ENCODE data around the gene FCER1A.
A peak's percentile ranks its signal among the peaks of the same experiment; 100 is the strongest.

The FCER1A gene

GRCh38 chr1:159352436-159352835 is 50.3 kb downstream of the FCER1A start:
- peak in 3 of 4 experiments; percentile 20 to 31 (median 26) for DNase-seq
